SU-DHL-6 (cell line): ENCODE measurements around the gene FAM163B.

Experiments
- H2AFZ ChIP-seq: fragments of 200-600 bp; sonication (generic); 2 replicates; pipeline ENCODE4 v1.6.1; 2014; ENCODE audit warnings: low read depth, mild to moderate bottlenecking, moderate library complexity, mixed read lengths, antibody characterized with exemption, low read length; ENCODE audit not compliant: severe bottlenecking
- H3F3A ChIP-seq: fragments of 200-600 bp; shearing (Covaris generic); 2 replicates; pipeline ENCODE4 v1.6.0; 2016; ENCODE audit warnings: antibody characterized with exemption, mild to moderate bottlenecking; ENCODE audit not compliant: insufficient read depth
- H3K27ac ChIP-seq: fragments of 200-600 bp; sonication (generic); 2 replicates; pipeline ENCODE4 v1.5.1; 2016; ENCODE audit warnings: low read depth, mild to moderate bottlenecking, low read length, moderate library complexity, mixed read lengths
- H3K27me3 ChIP-seq: fragments of 200-600 bp; sonication (generic), shearing (Covaris generic); 2 replicates; pipeline ENCODE4 v1.6.0; 2014; ENCODE audit warnings: mild to moderate bottlenecking, low read length
- H3K36me3 ChIP-seq: fragments of 200-600 bp; sonication (generic); 2 replicates; pipeline ENCODE4 v1.6.1; 2014; ENCODE audit warnings: mild to moderate bottlenecking, low read length, mixed read lengths
- H3K4me2 ChIP-seq: fragments of 300-600, 200-600 bp; shearing (Covaris generic), sonication (generic); 2 replicates; pipeline ENCODE4 v1.6.0; 2014; ENCODE audit warnings: low read length, low read depth, mild to moderate bottlenecking; ENCODE audit not compliant: poor library complexity, severe bottlenecking
- H3K4me3 ChIP-seq: fragments of 200-600 bp; sonication (generic); 2 replicates; pipeline ENCODE4 v1.5.1; 2014; ENCODE audit warnings: antibody characterized with exemption, low read length, mild to moderate bottlenecking, mixed read lengths; ENCODE audit not compliant: insufficient read depth, poor library complexity, severe bottlenecking
- H3K79me2 ChIP-seq: fragments of 200-600 bp; sonication (generic); 2 replicates; pipeline ENCODE4 v1.6.1; 2014; ENCODE audit warnings: mild to moderate bottlenecking, low read length, moderate library complexity; ENCODE audit not compliant: insufficient read depth
- H3K9ac ChIP-seq: fragments of 200-600 bp; sonication (generic); 2 replicates; pipeline ENCODE4 v1.7.0; 2014; ENCODE audit warnings: mild to moderate bottlenecking, low read length
- H3K9me2 ChIP-seq: fragments of 200-600 bp; sonication (generic); replicated peaks from 2 replicates; pipeline ENCODE4 v1.6.1; 2014; ENCODE audit warnings: low read length; ENCODE audit not compliant: insufficient read depth
- H3K9me3 ChIP-seq: fragments of 200-600 bp; sonication (generic); 2 replicates; pipeline ENCODE4 v1.6.1; 2014; ENCODE audit warnings: low read length, mixed read lengths; ENCODE audit not compliant: insufficient read depth
- H4K20me1 ChIP-seq: fragments of 200-600 bp; sonication (generic); 2 replicates; pipeline ENCODE4 v1.6.1; 2014; ENCODE audit warnings: low read depth, mild to moderate bottlenecking, antibody characterized with exemption, low read length, moderate library complexity, mixed read lengths
- CTCF ChIP-seq: fragments of 200-600 bp; sonication (generic); IDR thresholded peaks from one replicate; pipeline ENCODE4 v1.5.1; 2017; ENCODE audit warnings: antibody characterized with exemption, mild to moderate bottlenecking, low read length, moderate library complexity; ENCODE audit not compliant: insufficient read depth, poor library complexity, severe bottlenecking
- EZH2phosphoT487 ChIP-seq: fragments of 200-600 bp; sonication (generic), shearing (Covaris generic); conservative IDR thresholded peaks from 2 replicates; pipeline ENCODE4 v1.6.1; 2018; ENCODE audit warnings: mild to moderate bottlenecking, antibody characterized with exemption, low read length, moderate library complexity, mixed read lengths

Gene FAM163B

GRCh38 chr9:133531293-133531692 is 77.9 kb downstream of the FAM163B start:
- no peaks in the 10 kb centered on the region for H3F3A ChIP-seq
- no peaks in the 10 kb centered on the region for H3K36me3 ChIP-seq
- H3K4me3 ChIP-seq = no peak overlapping the region
- no peak for TF ChIP-seq EZH2phosphoT487
- no peak for TF ChIP-seq CTCF
- H2AFZ ChIP-seq = no peak overlapping the region
- no peaks in the 10 kb centered on the region for H3K27me3 ChIP-seq
- H3K9me3 ChIP-seq = no peaks in the 10 kb centered on the region
- no peak overlapping the region for H3K27ac ChIP-seq
- no peaks in the 10 kb centered on the region for H3K9me2 ChIP-seq
- no peak overlapping the region for H3K4me2 ChIP-seq
- no peak overlapping the region for H3K9ac ChIP-seq
- no peaks in the 10 kb centered on the region for H4K20me1 ChIP-seq
- H3K79me2 ChIP-seq = no peaks in the 10 kb centered on the region

- Histone ChIP-seq H3K4me2 (no peak overlapping the region), H3K9me3 (no peaks in the 10 kb centered on the region), H3K9me2 (no peaks in the 10 kb centered on the region), H4K20me1 (no peaks in the 10 kb centered on the region), H3K4me3 (no peak overlapping the region), H3K36me3 (no peaks in the 10 kb centered on the region), H3F3A (no peaks in the 10 kb centered on the region), H3K27ac (no peak overlapping the region), H3K79me2 (no peaks in the 10 kb centered on the region), H3K27me3 (no peaks in the 10 kb centered on the region), H2AFZ (no peak overlapping the region), H3K9ac (no peak overlapping the region)
- no peak for TF ChIP-seq CTCF
- TF ChIP-seq EZH2phosphoT487 = no peak
Observed at GRCh38 chr9:133529874-133530273, 79.3 kb downstream of the FAM163B start.

GRCh38 chr9:133529457-133529856 is 79.7 kb downstream of the FAM163B start:
- no peak for TF ChIP-seq EZH2phosphoT487
- TF ChIP-seq CTCF = no peak
- H3K9me3 ChIP-seq = no peaks in the 10 kb centered on the region
- H3K27ac ChIP-seq = no peak overlapping the region
- H3K27me3 ChIP-seq = no peaks in the 10 kb centered on the region
- H2AFZ ChIP-seq = no peak overlapping the region
- H4K20me1 ChIP-seq = no peaks in the 10 kb centered on the region
- no peaks in the 10 kb centered on the region for H3K9me2 ChIP-seq
- no peaks in the 10 kb centered on the region for H3F3A ChIP-seq
- H3K4me2 ChIP-seq = no peak overlapping the region
- no peaks in the 10 kb centered on the region for H3K79me2 ChIP-seq
- H3K4me3 ChIP-seq = no peak overlapping the region
- H3K9ac ChIP-seq = no peak overlapping the region
- no peaks in the 10 kb centered on the region for H3K36me3 ChIP-seq

- H3K79me2 ChIP-seq = no peaks in the 10 kb centered on the region
- H3K36me3 ChIP-seq = no peaks in the 10 kb centered on the region
- H3K9me2 ChIP-seq = no peaks in the 10 kb centered on the region
- H2AFZ ChIP-seq = no peak overlapping the region
- H3K9me3 ChIP-seq = no peaks in the 10 kb centered on the region
- no peak overlapping the region for H3K9ac ChIP-seq
- H3K27ac ChIP-seq = no peak overlapping the region
- no peak overlapping the region for H3K4me3 ChIP-seq
- no peaks in the 10 kb centered on the region for H3F3A ChIP-seq
- H4K20me1 ChIP-seq = no peaks in the 10 kb centered on the region
- TF ChIP-seq EZH2phosphoT487 = no peak
- no peak for TF ChIP-seq CTCF
- H3K27me3 ChIP-seq = no peaks in the 10 kb centered on the region
- H3K4me2 ChIP-seq = no peak overlapping the region
Observed at GRCh38 chr9:133528876-133529241, 80.3 kb downstream of the FAM163B start.
